Nephron progenitor cell (in vitro differentiated cells): ENCODE measurements around the gene AIRE.
"Not testable (repeated sequence)": the region's sequence is repeated elsewhere in the genome, so short reads cannot be mapped to it uniquely, and the experiment has no call there.

Source experiments
- DNase-seq: peaks from one replicate; pipeline ENCODE4 v3.0.0; 2021
- H3K27ac Mint-ChIP-seq: 2 replicates; pipeline ENCODE4 v1.8.0; 2021; ENCODE audit warnings: mild to moderate bottlenecking, moderate library complexity, mixed read lengths
- H3K27me3 Mint-ChIP-seq: 2 replicates; pipeline ENCODE4 v1.8.0; 2021; ENCODE audit warnings: mild to moderate bottlenecking, low read depth, mixed read lengths; ENCODE audit not compliant: poor library complexity
- H3K36me3 Mint-ChIP-seq: 2 replicates; pipeline ENCODE4 v1.8.0; 2021; ENCODE audit warnings: low read depth, mixed read lengths
- H3K4me1 Mint-ChIP-seq: 2 replicates; pipeline ENCODE4 v1.8.0; 2021; ENCODE audit warnings: mixed read lengths
- H3K4me3 Mint-ChIP-seq: 2 replicates; pipeline ENCODE4 v1.8.0; 2021; ENCODE audit warnings: mild to moderate bottlenecking, moderate library complexity, mixed read lengths
- H3K9me3 Mint-ChIP-seq: 2 replicates; pipeline ENCODE4 v1.8.0; 2021; ENCODE audit warnings: mild to moderate bottlenecking, moderate library complexity, mixed read lengths
- TF ChIP-seq, protein P1 (sequence below): fragments of 200-600 bp; sonication (generic); IDR thresholded peaks from 2 replicates; pipeline ENCODE4 v1.5.0; 2021; ENCODE audit warnings: antibody characterized with exemption

The AIRE gene

GRCh38 chr21:44279354-44280260, 6.1 kb upstream of the AIRE start:
- H3K4me1 Mint-ChIP-seq, result peaks cover 19% of the 10 kb centered on the region
- TF ChIP-seq, protein P1, sequence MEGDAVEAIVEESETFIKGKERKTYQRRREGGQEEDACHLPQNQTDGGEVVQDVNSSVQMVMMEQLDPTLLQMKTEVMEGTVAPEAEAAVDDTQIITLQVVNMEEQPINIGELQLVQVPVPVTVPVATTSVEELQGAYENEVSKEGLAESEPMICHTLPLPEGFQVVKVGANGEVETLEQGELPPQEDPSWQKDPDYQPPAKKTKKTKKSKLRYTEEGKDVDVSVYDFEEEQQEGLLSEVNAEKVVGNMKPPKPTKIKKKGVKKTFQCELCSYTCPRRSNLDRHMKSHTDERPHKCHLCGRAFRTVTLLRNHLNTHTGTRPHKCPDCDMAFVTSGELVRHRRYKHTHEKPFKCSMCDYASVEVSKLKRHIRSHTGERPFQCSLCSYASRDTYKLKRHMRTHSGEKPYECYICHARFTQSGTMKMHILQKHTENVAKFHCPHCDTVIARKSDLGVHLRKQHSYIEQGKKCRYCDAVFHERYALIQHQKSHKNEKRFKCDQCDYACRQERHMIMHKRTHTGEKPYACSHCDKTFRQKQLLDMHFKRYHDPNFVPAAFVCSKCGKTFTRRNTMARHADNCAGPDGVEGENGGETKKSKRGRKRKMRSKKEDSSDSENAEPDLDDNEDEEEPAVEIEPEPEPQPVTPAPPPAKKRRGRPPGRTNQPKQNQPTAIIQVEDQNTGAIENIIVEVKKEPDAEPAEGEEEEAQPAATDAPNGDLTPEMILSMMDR, result no peak
- H3K27me3 Mint-ChIP-seq, result peaks cover 60% of the 10 kb centered on the region
- no peak overlapping the region for H3K27ac Mint-ChIP-seq
- no peak for DNase-seq
- no peak overlapping the region for H3K4me3 Mint-ChIP-seq
- no peaks in the 10 kb centered on the region for H3K36me3 Mint-ChIP-seq
- H3K9me3 Mint-ChIP-seq, result peaks cover 8% of the 10 kb centered on the region

- Mint-ChIP-seq H3K9me3 (no peaks in the 10 kb centered on the region), H3K36me3 (no peaks in the 10 kb centered on the region), H3K4me1 (peaks cover 19% of the 10 kb centered on the region), H3K27me3 (peaks cover 59% of the 10 kb centered on the region), H3K27ac (no peak overlapping the region), H3K4me3 (no peak overlapping the region)
- no peak for DNase-seq
- TF ChIP-seq, protein P1, result no peak
Measured at GRCh38 chr21:44281801-44282200, 3.9 kb upstream of the AIRE start.

DNA sequence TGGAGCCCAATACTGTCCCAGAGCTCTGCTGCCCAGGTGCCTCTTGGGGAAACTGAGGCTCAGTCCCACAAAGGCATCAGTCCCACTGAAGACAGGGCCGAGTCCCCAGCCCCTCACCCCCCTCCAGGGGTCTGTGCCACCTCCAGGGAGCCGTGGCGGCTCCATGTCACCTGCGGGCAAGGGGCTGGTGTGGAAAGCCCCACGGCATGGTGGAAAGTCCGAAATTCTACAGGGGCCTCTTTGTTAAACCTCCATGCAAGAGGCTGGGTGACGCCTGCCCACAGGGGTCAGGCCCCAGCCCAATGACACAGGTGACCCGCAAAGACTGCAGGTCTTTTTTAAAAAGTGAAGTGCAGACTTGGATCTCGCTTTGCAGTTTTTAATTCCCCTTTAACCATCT, 3.3 kb upstream of the AIRE start:
- H3K36me3 Mint-ChIP-seq, result no peaks in the 10 kb centered on the region
- H3K9me3 Mint-ChIP-seq, result no peaks in the 10 kb centered on the region
- peaks cover 19% of the 10 kb centered on the region for H3K4me1 Mint-ChIP-seq
- TF ChIP-seq, protein P1, result no peak
- H3K27me3 Mint-ChIP-seq, result peaks cover 53% of the 10 kb centered on the region
- H3K27ac Mint-ChIP-seq, result no peak overlapping the region
- H3K4me3 Mint-ChIP-seq, result no peak overlapping the region
- DNase-seq, result no peak

GRCh38 chr21:44283211-44283785, 2.4 kb upstream of the AIRE start:
- not testable (repeated sequence) for H3K27ac Mint-ChIP-seq, DNase-seq, H3K4me3 Mint-ChIP-seq, H3K9me3 Mint-ChIP-seq, H3K36me3 Mint-ChIP-seq
- peaks cover 54% of the 10 kb centered on the region for H3K27me3 Mint-ChIP-seq
- peaks cover 24% of the 10 kb centered on the region for H3K4me1 Mint-ChIP-seq

DNA sequence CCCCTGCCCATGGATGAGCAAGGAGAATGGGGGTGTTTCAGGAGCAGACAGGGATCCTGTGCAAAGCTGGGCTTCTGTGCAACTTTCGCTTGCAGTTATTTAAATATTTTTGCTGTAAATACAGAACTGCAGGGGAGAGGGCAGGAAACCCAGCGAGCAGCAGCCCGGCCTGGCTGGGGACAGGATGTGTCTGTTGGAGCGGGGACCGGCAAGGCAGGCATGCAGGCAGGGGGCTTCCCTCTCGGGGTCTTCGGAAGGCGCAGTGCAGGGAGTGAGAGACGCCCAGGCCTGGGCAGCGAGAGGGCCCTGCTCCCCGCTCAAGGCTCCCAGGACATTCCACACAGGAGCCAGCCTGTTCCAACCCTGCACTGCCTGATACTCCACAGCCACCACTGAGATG, 1.7 kb upstream of the AIRE start:
- Mint-ChIP-seq H3K4me3 (no peak overlapping the region), H3K36me3 (no peaks in the 10 kb centered on the region), H3K9me3 (no peaks in the 10 kb centered on the region), H3K27ac (no peak overlapping the region), H3K27me3 (peaks cover 59% of the 10 kb centered on the region), H3K4me1 (peaks cover 24% of the 10 kb centered on the region)
- TF ChIP-seq, protein P1, result no peak
- no peak for DNase-seq

- no peaks in the 10 kb centered on the region for H3K36me3 Mint-ChIP-seq
Measured at GRCh38 chr21:44286086-44286715, 525 bp downstream of the AIRE start.

More at GRCh38 chr21:44286086-44286715, 525 bp downstream of the AIRE start:
- peaks cover 20% of the 10 kb centered on the region for H3K4me1 Mint-ChIP-seq
- peaks cover 64% of the 10 kb centered on the region for H3K27me3 Mint-ChIP-seq
- H3K4me3 Mint-ChIP-seq, result no peak overlapping the region
- H3K27ac Mint-ChIP-seq, result no peak overlapping the region
- DNase-seq, result no peak
- TF ChIP-seq, protein P1, result no peak
- H3K9me3 Mint-ChIP-seq, result no peaks in the 10 kb centered on the region
